ENCODE data around the gene ZBTB45.
A peak's percentile ranks its signal among the peaks of the same experiment; 100 is the strongest.

The ZBTB45 gene

GRCh38 chr19:58538257-58539168 is 18.9 kb upstream of the ZBTB45 start:
- no peak for DNase-seq (ENCODE audit: low spot score)

- DNase-seq (ENCODE audit: low spot score): no peak
Observed at GRCh38 chr19:58536852-58537798, 17.5 kb upstream of the ZBTB45 start.

- DNase-seq (ENCODE audit: low spot score): no peak
Observed at GRCh38 chr19:58535857-58536256, 16.2 kb upstream of the ZBTB45 start.

GRCh38 chr19:58531034-58531840 is 11.6 kb upstream of the ZBTB45 start:
- no peak for DNase-seq (ENCODE audit: low spot score)

GRCh38 chr19:58529405-58529804 is 9.8 kb upstream of the ZBTB45 start:
- DNase-seq (ENCODE audit: low spot score): no peak

GRCh38 chr19:58522709-58523108 is 3.1 kb upstream of the ZBTB45 start:
- no peak for DNase-seq (ENCODE audit: low spot score)

- no peak for DNase-seq (ENCODE audit: low spot score)
Observed at GRCh38 chr19:58521651-58522050, 2.0 kb upstream of the ZBTB45 start.

- DNase-seq (ENCODE audit: low spot score): no peak
Observed at GRCh38 chr19:58520257-58520599, 618 bp upstream of the ZBTB45 start.

GRCh38 chr19:58519087-58519354 is 589 bp downstream of the ZBTB45 start:
- peak; percentile 51 for DNase-seq (ENCODE audit: low spot score)

- no peak for DNase-seq (ENCODE audit: low spot score)
Observed at GRCh38 chr19:58518256-58519086, 1.1 kb downstream of the ZBTB45 start.

- no peak for DNase-seq (ENCODE audit: low spot score)
Observed at GRCh38 chr19:58516964-58517833, 2.4 kb downstream of the ZBTB45 start.

- DNase-seq (ENCODE audit: low spot score): no peak
Observed at GRCh38 chr19:58516246-58516836, 3.3 kb downstream of the ZBTB45 start.

GRCh38 chr19:58515259-58515658 is 4.4 kb downstream of the ZBTB45 start:
- DNase-seq (ENCODE audit: low spot score): no peak

GRCh38 chr19:58514564-58515022 is 5.0 kb downstream of the ZBTB45 start:
- no peak for DNase-seq (ENCODE audit: low spot score)

GRCh38 chr19:58513694-58514563 is 5.7 kb downstream of the ZBTB45 start:
- DNase-seq (ENCODE audit: low spot score): peak; percentile 93

- DNase-seq (ENCODE audit: low spot score): no peak
Observed at GRCh38 chr19:58513213-58513693, 6.4 kb downstream of the ZBTB45 start.

- no peak for DNase-seq (ENCODE audit: low spot score)
Observed at GRCh38 chr19:58511353-58512208, 8.0 kb downstream of the ZBTB45 start, which contains the start of gene SLC27A5. Gene SLC27A5, minus strand, starts transcription at chr19:58511992. Its CDS starts 37 bp downstream, at chr19:58511955.

All from hematopoietic multipotent progenitor cell treated with erythropoietin and hydrocortisone succinate and interleukin-3 and kit ligand, for 15 days (in vitro differentiated cells).